Ascending aorta (tissue), 2 donors: ENCODE data around the gene ACOT11. TPM values are rescaled to one million over a fixed set of nuclear protein-coding genes. Genes with fewer than 3 reads are reported as not detected.

Experiments used
- DNase-seq, 2 donors: peaks; one replicate each; pipeline ENCODE4 v3.0.0-alpha.2; 2019; ENCODE audit warnings: low spot score in 2 of 2
- H3K27ac ChIP-seq, 2 donors: fragments of 200-600 bp; sonication (generic); one replicate each; pipeline ENCODE4 v1.5.1; 2016 to 2017; ENCODE audit warnings: mild to moderate bottlenecking in 1 of 2
- H3K27me3 ChIP-seq: fragments of 200-600 bp; sonication (generic); one replicate; pipeline ENCODE4 v1.5.1; 2017
- H3K36me3 ChIP-seq, 2 donors: fragments of 200-600 bp; sonication (generic); one replicate each; pipeline ENCODE4 v1.5.1; 2016
- H3K4me1 ChIP-seq, 2 donors: fragments of 200-600 bp; sonication (generic); one replicate each; pipeline ENCODE4 v1.5.1; 2016 to 2017; ENCODE audit warnings: mild to moderate bottlenecking in 1 of 2
- H3K4me3 ChIP-seq, 2 donors: fragments of 200-600 bp; sonication (generic); one replicate each; pipeline ENCODE4 v1.5.1; 2016 to 2017; ENCODE audit warnings: mild to moderate bottlenecking in 1 of 2
- H3K9me3 ChIP-seq, 2 donors: fragments of 200-600 bp; sonication (generic); one replicate each; pipeline ENCODE4 v1.5.1; 2016
- intact Hi-C: fragments of 100-400 bp; cut with DNase I; formaldehyde crosslinking; loops from one replicate; pipeline ENCODE4 v1.15.1; 2023
- total RNA-seq: library from RNA; depleted of rRNA; stranded (reverse); fragments of >200 nt; gene quantifications from one replicate; pipeline ENCODE4 v1.1.0, GENCODE V29; 2016
- TF ChIP-seq, protein P1 (sequence below), 3 experiments: fragments of 200-600 bp in 2 of 3; fragments of 450-650 bp in 1 of 3; sonication (generic) in 2 of 3; IDR thresholded peaks; one replicate each; pipeline ENCODE4 v1.5.1; 2016 to 2019; ENCODE audit warnings: antibody characterized with exemption in 3 of 3, mild to moderate bottlenecking in 1 of 3, moderate library complexity in 1 of 3

The ACOT11 gene
- total RNA-seq, 1 donor from 2014 or later, result 30.4 TPM

GRCh38 chr1:54556110-54556509, 8.1 kb downstream of the ACOT11 start:
- Histone ChIP-seq H3K27ac (no peak overlapping the region), H3K36me3 (peaks cover 0 to 4% of the 10 kb centered on the region in 2 donors), H3K9me3 (no peaks in the 10 kb centered on the region), H3K27me3 (no peaks in the 10 kb centered on the region), H3K4me1 (peaks cover 2 to 14% of the 10 kb centered on the region in 2 donors), H3K4me3 (no peak overlapping the region)
- no peak for DNase-seq
- TF ChIP-seq, protein P1, sequence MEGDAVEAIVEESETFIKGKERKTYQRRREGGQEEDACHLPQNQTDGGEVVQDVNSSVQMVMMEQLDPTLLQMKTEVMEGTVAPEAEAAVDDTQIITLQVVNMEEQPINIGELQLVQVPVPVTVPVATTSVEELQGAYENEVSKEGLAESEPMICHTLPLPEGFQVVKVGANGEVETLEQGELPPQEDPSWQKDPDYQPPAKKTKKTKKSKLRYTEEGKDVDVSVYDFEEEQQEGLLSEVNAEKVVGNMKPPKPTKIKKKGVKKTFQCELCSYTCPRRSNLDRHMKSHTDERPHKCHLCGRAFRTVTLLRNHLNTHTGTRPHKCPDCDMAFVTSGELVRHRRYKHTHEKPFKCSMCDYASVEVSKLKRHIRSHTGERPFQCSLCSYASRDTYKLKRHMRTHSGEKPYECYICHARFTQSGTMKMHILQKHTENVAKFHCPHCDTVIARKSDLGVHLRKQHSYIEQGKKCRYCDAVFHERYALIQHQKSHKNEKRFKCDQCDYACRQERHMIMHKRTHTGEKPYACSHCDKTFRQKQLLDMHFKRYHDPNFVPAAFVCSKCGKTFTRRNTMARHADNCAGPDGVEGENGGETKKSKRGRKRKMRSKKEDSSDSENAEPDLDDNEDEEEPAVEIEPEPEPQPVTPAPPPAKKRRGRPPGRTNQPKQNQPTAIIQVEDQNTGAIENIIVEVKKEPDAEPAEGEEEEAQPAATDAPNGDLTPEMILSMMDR (IDR thresholded peaks at IDR 0.05), result no peak
- intact Hi-C loops, result no loop called here

DNA sequence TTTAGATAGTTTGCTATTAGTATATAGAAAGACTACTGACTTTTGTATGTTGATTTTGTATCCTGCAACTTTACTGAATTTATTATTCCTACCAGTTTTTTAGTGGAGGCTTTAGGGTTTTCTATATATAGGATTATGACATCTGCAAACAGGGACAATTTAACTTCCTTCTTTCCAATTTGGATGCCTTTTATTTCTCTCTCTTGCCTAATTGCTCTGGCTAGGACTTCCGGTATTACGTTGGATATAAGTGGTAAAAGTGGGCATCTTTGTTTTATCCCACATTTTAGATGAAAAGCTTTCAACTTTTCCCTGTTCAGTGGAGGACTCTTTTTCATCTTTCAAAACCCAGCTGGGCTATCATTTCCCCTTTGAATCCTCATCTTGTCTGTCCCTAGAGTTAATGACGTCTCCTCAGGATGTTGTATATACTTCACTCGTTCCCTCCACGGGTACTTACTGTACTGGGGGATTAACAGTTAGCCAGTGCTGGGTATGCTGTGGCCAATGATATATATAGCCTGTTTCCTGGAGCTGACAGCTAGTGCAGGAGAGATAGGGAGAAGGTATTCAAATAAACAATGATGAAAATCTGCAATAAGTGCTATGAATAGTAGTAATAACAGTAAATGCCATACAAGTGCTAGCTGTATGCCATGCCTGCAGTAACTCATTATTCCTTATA, 9.8 kb downstream of the ACOT11 start:
- intact Hi-C loops, result no loop called here
- Histone ChIP-seq H3K9me3 (no peaks in the 10 kb centered on the region), H3K27ac (no peak overlapping the region), H3K4me1 (peaks cover 2 to 14% of the 10 kb centered on the region in 2 donors), H3K27me3 (no peaks in the 10 kb centered on the region), H3K4me3 (no peak overlapping the region), H3K36me3 (peaks cover 0 to 4% of the 10 kb centered on the region in 2 donors)
- DNase-seq, result no peak
- TF ChIP-seq, protein P1 (IDR thresholded peaks at IDR 0.05), result no peak

DNA sequence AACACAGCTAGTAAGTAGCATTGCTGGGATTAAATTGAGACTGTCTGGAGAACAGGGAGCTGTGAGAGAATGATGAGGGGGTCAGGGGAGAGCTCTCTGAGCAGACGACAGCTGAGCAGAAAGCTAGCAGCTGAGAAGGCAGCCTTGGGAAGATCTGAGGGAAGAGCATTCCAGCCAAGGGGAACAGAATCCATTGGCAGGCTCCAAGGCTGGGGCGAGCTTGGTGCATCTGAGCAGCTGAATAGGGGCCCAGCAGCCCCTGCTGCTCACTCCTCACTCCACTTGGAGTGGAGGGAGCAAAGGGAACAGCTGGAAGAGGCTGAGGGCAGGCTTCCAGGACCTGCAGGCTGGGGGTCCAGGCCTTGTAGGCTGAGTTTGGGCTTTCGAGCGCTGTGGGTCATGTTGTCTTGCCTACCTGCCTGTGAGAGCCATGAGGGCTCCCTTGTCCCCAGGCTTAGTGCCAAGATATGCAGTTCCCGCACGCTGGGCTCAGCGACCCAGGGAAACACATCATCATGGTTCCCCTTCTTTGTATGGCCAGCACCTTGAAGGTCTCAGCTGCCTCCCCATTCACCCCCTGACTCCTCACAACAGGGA, 10.5 kb downstream of the ACOT11 start:
- Histone ChIP-seq H3K36me3 (peaks cover 0 to 4% of the 10 kb centered on the region in 2 donors), H3K27me3 (no peaks in the 10 kb centered on the region), H3K9me3 (no peaks in the 10 kb centered on the region), H3K4me3 (no peak overlapping the region), H3K27ac (no peak overlapping the region), H3K4me1 (peaks cover 2 to 14% of the 10 kb centered on the region in 2 donors)
- TF ChIP-seq, protein P1 (IDR thresholded peaks at IDR 0.05), result no peak
- intact Hi-C loops, result no loop called here
- peak in 1 of 2 donors; percentile 40 for DNase-seq

DNA sequence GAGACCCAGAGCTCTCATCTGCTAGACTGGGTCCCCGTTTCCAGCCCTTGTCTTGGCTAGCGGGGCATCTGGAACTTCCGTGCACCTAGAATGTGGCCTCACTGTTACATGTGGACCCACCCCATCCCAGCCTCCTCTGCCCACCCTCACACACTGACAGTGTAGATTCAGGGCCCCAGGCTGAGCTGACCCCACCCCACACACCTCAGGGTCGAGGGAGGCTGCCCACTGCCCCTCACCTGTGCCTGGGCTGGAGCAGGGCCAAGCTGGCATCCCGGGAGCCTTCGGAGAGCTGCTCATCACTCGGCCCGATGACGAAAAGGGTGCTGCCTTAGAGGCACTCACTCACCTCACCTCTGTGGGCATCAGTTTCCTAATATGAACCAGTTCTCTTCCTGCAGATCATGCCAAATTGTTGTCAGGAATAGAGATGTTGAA, 11.1 kb downstream of the ACOT11 start:
- peak in 1 of 2 donors; percentile 58 for DNase-seq
- Histone ChIP-seq H3K4me1 (peaks cover 2 to 14% of the 10 kb centered on the region in 2 donors), H3K27me3 (no peaks in the 10 kb centered on the region), H3K9me3 (no peaks in the 10 kb centered on the region), H3K36me3 (peaks cover 0 to 4% of the 10 kb centered on the region in 2 donors), H3K27ac (no peak overlapping the region), H3K4me3 (no peak overlapping the region)
- TF ChIP-seq, protein P1 (IDR thresholded peaks at IDR 0.05), result no peak
- intact Hi-C loops, result no loop called here

DNA sequence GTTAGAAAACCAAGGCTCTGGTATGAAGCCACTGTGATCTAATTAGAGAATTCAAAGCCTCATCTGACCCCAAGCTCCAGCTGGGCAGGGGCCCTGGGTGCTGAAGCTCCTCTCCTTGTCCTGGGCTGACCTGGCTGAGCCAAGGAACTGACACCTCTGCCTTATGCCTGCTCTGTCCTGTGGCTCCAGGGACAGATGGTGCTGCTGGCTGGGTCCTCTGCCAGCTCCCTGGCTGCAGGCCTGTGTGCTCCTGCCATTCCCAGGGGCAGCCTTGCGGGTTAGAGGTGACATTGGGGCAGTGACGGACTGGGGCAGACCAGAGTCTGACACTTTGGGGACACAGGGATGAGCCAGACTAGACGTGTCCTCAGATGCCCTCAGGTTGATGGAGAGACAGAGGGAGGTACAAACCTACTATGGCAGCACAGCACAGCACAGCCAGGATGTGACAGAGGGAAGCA, 11.8 kb downstream of the ACOT11 start:
- no peaks in the 10 kb centered on the region for H3K9me3 ChIP-seq
- H3K4me1 ChIP-seq, result peaks cover 2 to 14% of the 10 kb centered on the region in 2 donors
- TF ChIP-seq, protein P1 (IDR thresholded peaks at IDR 0.05), result no peak
- H3K4me3 ChIP-seq, result no peak overlapping the region
- DNase-seq, result peak in 1 of 2 donors; percentile 52
- no peak overlapping the region for H3K27ac ChIP-seq
- intact Hi-C loops, result no loop called here
- H3K27me3 ChIP-seq, result no peaks in the 10 kb centered on the region
- peaks cover 0 to 1% of the 10 kb centered on the region in 2 donors for H3K36me3 ChIP-seq
